OCI-LY1 (cell line): Measurements from ENCODE around the gene MCU.

Experiments used
- EZH2 ChIP-seq: fragments of 200-600 bp; sonication (generic), shearing (Covaris generic); IDR thresholded peaks from 2 replicates; pipeline ENCODE4 v1.8.0; 2017; ENCODE audit warnings: borderline replicate concordance, mixed run types, mild to moderate bottlenecking, antibody characterized with exemption, low read length, moderate library complexity, mixed read lengths
- TF ChIP-seq, protein P1 (sequence below): fragments of 200-600 bp; sonication (generic), shearing (Covaris generic); IDR thresholded peaks from 2 replicates; pipeline ENCODE4 v1.5.1; 2017; ENCODE audit warnings: mild to moderate bottlenecking, antibody characterized with exemption, low read length, moderate library complexity, mixed read lengths

DNA sequence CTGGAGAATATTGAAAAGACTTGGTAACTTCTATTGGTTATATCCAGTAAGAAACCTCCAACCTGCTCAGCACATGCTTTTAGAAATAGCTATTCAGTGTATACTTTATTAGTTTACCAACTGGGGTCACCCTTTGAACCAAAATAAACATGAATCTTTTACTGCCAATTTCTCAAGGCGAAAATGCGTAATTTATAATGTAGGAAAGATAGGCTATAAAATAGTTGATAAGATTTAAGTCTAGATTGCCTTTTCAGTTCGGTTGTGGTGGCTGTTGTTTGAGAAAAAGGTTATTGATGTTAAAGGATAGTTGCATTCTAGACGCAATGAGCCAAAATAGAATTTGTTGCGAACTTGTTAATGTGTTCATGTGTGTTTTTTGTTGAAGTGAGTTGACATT is 119.0 kb downstream of the MCU start:
- TF ChIP-seq, protein P1, sequence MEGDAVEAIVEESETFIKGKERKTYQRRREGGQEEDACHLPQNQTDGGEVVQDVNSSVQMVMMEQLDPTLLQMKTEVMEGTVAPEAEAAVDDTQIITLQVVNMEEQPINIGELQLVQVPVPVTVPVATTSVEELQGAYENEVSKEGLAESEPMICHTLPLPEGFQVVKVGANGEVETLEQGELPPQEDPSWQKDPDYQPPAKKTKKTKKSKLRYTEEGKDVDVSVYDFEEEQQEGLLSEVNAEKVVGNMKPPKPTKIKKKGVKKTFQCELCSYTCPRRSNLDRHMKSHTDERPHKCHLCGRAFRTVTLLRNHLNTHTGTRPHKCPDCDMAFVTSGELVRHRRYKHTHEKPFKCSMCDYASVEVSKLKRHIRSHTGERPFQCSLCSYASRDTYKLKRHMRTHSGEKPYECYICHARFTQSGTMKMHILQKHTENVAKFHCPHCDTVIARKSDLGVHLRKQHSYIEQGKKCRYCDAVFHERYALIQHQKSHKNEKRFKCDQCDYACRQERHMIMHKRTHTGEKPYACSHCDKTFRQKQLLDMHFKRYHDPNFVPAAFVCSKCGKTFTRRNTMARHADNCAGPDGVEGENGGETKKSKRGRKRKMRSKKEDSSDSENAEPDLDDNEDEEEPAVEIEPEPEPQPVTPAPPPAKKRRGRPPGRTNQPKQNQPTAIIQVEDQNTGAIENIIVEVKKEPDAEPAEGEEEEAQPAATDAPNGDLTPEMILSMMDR = no peak
- TF ChIP-seq EZH2 = no peak
